SK-N-MC (cell line): Measurements from ENCODE around the gene IGFALS.

Source experiments
- DNase-seq: peaks from one replicate; pipeline ENCODE4 v3.0.0-alpha.2; 2011; ENCODE audit warnings: low read depth, low spot score
- H3K27ac ChIP-seq: fragments of 200-600 bp; sonication (generic); 2 replicates; pipeline ENCODE4 v1.5.1; 2016; ENCODE audit warnings: mixed run types
- H3K36me3 ChIP-seq: fragments of 200-600 bp; sonication (generic); 2 replicates; pipeline ENCODE4 v1.6.1; 2017; ENCODE audit warnings: antibody characterized with exemption, low read length, mixed read lengths; ENCODE audit not compliant: insufficient read depth
- H3K4me3 ChIP-seq: fragments of 200-600 bp; sonication (generic); 2 replicates; pipeline ENCODE4 v1.5.1; 2016
- H3K9ac ChIP-seq: fragments of 200-600 bp; sonication (generic); 2 replicates; pipeline ENCODE4 v1.8.0; 2017; ENCODE audit warnings: mixed run types, mixed read lengths; ENCODE audit not compliant: insufficient read length
- H3K9me3 ChIP-seq: fragments of 200-600 bp; sonication (generic); 2 replicates; pipeline ENCODE4 v1.6.1; 2017; ENCODE audit warnings: low read depth, mild to moderate bottlenecking, antibody characterized with exemption, low read length, moderate library complexity, mixed read lengths
- EZH2 ChIP-seq: fragments of 200-600 bp; sonication (generic); IDR thresholded peaks from one replicate; pipeline ENCODE4 v1.6.1; 2017; ENCODE audit warnings: antibody characterized with exemption
- FOXP2 ChIP-seq: optimal IDR thresholded peaks from 2 replicates; pipeline ENCODE3; 2011; ENCODE audit warnings: mild to moderate bottlenecking, moderate library complexity; ENCODE audit not compliant: insufficient read depth; ENCODE audit errors: extremely low read length, control extremely low read depth
- POLR2AphosphoS5 ChIP-seq: IDR thresholded peaks from 2 replicates; pipeline ENCODE4 v1.6.1; 2012; ENCODE audit warnings: mild to moderate bottlenecking, low read depth, low read length, borderline replicate concordance

The IGFALS gene

GRCh38 chr16:1767116-1767994 is 26.1 kb downstream of the IGFALS start:
- no peak overlapping the region for H3K4me3 ChIP-seq
- H3K27ac ChIP-seq = no peak overlapping the region
- H3K9ac ChIP-seq = no peak overlapping the region
- no peak for DNase-seq
- H3K36me3 ChIP-seq = peaks cover 3% of the 10 kb centered on the region
- no peaks in the 10 kb centered on the region for H3K9me3 ChIP-seq
- TF ChIP-seq EZH2 (no peak), POLR2AphosphoS5 (no peak), FOXP2 (no peak)

- Histone ChIP-seq H3K36me3 (peaks cover 3% of the 10 kb centered on the region), H3K9me3 (no peaks in the 10 kb centered on the region), H3K9ac (no peak overlapping the region), H3K27ac (no peak overlapping the region), H3K4me3 (no peak overlapping the region)
- no peak for DNase-seq
- TF ChIP-seq POLR2AphosphoS5 (no peak), FOXP2 (no peak), EZH2 (no peak)
Measured at GRCh38 chr16:1766701-1767100, 26.8 kb downstream of the IGFALS start.

- no peak for DNase-seq
- peaks cover 3% of the 10 kb centered on the region for H3K36me3 ChIP-seq
- no peak overlapping the region for H3K4me3 ChIP-seq
- H3K9ac ChIP-seq = no peak overlapping the region
- no peaks in the 10 kb centered on the region for H3K9me3 ChIP-seq
- no peak overlapping the region for H3K27ac ChIP-seq
- TF ChIP-seq FOXP2 (no peak), EZH2 (no peak), POLR2AphosphoS5 (no peak)
Measured at GRCh38 chr16:1766231-1766630, 27.3 kb downstream of the IGFALS start.

- H3K27ac ChIP-seq = no peak overlapping the region
- H3K9me3 ChIP-seq = no peaks in the 10 kb centered on the region
- no peak overlapping the region for H3K9ac ChIP-seq
- no peak overlapping the region for H3K4me3 ChIP-seq
- TF ChIP-seq FOXP2 (no peak), POLR2AphosphoS5 (no peak), EZH2 (no peak)
- H3K36me3 ChIP-seq = peaks cover 3% of the 10 kb centered on the region
- DNase-seq = no peak
Measured at GRCh38 chr16:1765826-1766225, 27.7 kb downstream of the IGFALS start.

GRCh38 chr16:1764971-1765370 is 28.5 kb downstream of the IGFALS start:
- no peak for TF ChIP-seq FOXP2
- TF ChIP-seq POLR2AphosphoS5 = no peak
- TF ChIP-seq EZH2 = no peak
- Histone ChIP-seq H3K36me3 (no peaks in the 10 kb centered on the region; the same call in 1 of the 2 replicates), H3K9me3 (no peaks in the 10 kb centered on the region), H3K27ac (no peak overlapping the region), H3K9ac (no peak overlapping the region), H3K4me3 (no peak overlapping the region)
- DNase-seq = no peak

GRCh38 chr16:1763521-1764511 is 29.7 kb downstream of the IGFALS start:
- Histone ChIP-seq H3K36me3 (no peaks in the 10 kb centered on the region; the same call in 1 of the 2 replicates), H3K27ac (no peak overlapping the region), H3K4me3 (no peak overlapping the region), H3K9me3 (no peaks in the 10 kb centered on the region), H3K9ac (no peak overlapping the region)
- TF ChIP-seq EZH2 (no peak), FOXP2 (no peak), POLR2AphosphoS5 (no peak)
- no peak for DNase-seq

GRCh38 chr16:1762879-1763520 is 30.5 kb downstream of the IGFALS start:
- H3K27ac ChIP-seq = no peak overlapping the region
- no peaks in the 10 kb centered on the region for H3K9me3 ChIP-seq
- no peak overlapping the region for H3K4me3 ChIP-seq
- no peak overlapping the region for H3K9ac ChIP-seq
- no peak for DNase-seq
- H3K36me3 ChIP-seq = no peaks in the 10 kb centered on the region; the same call in 1 of the 2 replicates
- TF ChIP-seq FOXP2 (no peak), EZH2 (no peak), POLR2AphosphoS5 (no peak)

- Histone ChIP-seq H3K27ac (no peak overlapping the region), H3K4me3 (no peak overlapping the region), H3K9ac (no peak overlapping the region), H3K9me3 (no peaks in the 10 kb centered on the region), H3K36me3 (no peaks in the 10 kb centered on the region; the same call in 1 of the 2 replicates)
- TF ChIP-seq EZH2 (no peak), POLR2AphosphoS5 (no peak), FOXP2 (no peak)
- DNase-seq = no peak
Measured at GRCh38 chr16:1762196-1762878, 31.2 kb downstream of the IGFALS start.
